ENCODE measurements around the gene GUCY2D. TPM values are rescaled to one million over a fixed set of nuclear protein-coding genes. Genes with fewer than 3 reads are reported as not detected.

Gene GUCY2D
- total and polyA plus RNA-seq, 2 donors from 2014 or later = 0.19 to 0.24 TPM

DNA sequence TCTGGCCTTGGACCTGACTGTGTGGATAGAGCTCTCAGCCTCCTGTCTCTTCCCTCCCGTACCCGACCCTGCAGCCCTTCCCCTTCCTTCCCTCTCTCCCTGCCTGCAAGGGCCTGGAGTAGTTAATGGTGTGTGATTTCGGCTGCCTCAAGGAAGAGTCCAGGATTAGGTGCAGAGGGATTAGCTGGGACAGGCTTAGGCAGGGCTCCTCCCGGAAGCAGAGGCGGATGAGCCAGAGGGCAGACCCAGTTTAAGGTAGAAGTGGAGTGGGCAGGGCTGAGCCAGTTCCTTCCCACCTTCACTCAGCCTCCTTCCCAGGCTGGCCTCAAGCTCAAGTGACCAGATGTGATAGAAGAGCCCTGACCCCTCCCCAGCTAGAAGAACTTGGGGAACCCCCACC, 16.8 kb downstream of the GUCY2D start:
- FAIRE-seq = no peak
- Histone ChIP-seq H3K9ac (ENCODE audit: low read length in 3 of 3) (no peak overlapping the region), H3K27ac (ENCODE audit: low read depth in 2 of 2, low read length in 2 of 2) (no peak overlapping the region), H3K27me3 (ENCODE audit: control insufficient read depth, insufficient read depth, low read length) (no peaks in the 10 kb centered on the region), H3K4me1 (ENCODE audit: control insufficient read depth in 2 of 3, insufficient read depth in 2 of 3, low read depth in 1 of 3, low read length in 3 of 3) (peaks cover 0 to 3% (median 0%) of the 10 kb centered on the region in 3 donors), H3K4me3 (ENCODE audit: low read length in 3 of 3) (no peak overlapping the region), H3K36me3 (ENCODE audit: control insufficient read depth in 2 of 3, insufficient read depth in 3 of 3, low read length in 3 of 3) (no peaks in the 10 kb centered on the region), H3K9me3 (ENCODE audit: control insufficient read depth in 2 of 3, insufficient read depth in 1 of 3, low read length in 3 of 3) (no peaks in the 10 kb centered on the region)
- TF ChIP-seq, protein P1, sequence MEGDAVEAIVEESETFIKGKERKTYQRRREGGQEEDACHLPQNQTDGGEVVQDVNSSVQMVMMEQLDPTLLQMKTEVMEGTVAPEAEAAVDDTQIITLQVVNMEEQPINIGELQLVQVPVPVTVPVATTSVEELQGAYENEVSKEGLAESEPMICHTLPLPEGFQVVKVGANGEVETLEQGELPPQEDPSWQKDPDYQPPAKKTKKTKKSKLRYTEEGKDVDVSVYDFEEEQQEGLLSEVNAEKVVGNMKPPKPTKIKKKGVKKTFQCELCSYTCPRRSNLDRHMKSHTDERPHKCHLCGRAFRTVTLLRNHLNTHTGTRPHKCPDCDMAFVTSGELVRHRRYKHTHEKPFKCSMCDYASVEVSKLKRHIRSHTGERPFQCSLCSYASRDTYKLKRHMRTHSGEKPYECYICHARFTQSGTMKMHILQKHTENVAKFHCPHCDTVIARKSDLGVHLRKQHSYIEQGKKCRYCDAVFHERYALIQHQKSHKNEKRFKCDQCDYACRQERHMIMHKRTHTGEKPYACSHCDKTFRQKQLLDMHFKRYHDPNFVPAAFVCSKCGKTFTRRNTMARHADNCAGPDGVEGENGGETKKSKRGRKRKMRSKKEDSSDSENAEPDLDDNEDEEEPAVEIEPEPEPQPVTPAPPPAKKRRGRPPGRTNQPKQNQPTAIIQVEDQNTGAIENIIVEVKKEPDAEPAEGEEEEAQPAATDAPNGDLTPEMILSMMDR (IDR thresholded peaks at IDR 0.05; ENCODE audit: borderline replicate concordance, extremely low read depth, insufficient read depth) = no peak
- peak in 1 of 5 donors; percentile 29 for DNase-seq
- intact Hi-C loops (cut with DNase I) = no loop called here

DNA sequence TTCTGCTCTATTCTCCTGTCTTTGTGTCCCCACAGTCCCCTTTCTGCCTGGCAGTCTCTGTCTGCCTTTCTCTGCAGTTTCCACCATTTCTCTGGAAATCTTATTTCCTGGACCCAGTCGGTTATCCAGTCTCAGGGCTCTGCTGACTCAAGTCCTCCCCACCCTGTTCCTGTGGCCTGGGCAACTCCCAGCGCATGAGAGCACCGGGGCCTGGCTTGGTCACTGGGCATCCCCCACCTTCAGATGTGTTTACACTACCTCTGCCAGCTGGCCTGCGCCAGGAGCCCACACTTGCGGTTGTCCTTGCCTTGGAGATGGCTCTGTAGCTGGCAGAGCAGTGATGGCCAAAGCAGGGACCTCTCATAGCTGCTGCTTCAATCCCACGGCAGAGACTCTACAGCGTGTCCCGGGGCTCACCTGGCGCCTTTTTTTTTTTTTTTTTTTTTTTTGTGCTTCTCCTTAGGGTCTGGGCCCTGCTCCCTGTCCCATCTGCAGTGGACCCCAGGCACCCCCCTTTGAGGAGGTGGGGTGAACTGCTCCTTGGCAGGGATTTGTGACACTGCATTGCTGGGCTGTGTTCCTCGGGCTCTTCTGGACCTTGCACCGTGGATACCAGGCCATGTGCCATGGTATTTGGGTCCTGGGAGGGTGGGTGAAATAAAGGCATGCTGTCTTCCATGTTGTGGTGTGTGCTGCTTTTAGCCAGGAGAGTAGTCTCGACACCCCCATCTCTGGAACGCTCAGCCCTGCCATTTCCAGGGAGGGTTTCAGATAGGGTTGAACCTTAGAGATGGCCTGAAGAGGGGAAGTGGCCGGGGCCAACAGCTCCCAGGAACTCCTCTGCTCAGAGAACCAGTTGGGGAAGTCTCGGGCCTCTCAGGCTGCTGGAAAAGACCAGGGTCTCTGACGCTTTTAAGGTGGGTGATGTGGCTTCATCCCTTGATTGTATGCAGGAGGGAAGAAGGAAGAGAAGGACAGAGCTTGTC, 17.5 kb downstream of the GUCY2D start:
- H3K36me3 ChIP-seq (ENCODE audit: control insufficient read depth in 2 of 3, insufficient read depth in 3 of 3, low read length in 3 of 3) = no peaks in the 10 kb centered on the region
- intact Hi-C loops (cut with DNase I) = no loop called here
- H3K9me3 ChIP-seq (ENCODE audit: control insufficient read depth in 2 of 3, insufficient read depth in 1 of 3, low read length in 3 of 3) = no peaks in the 10 kb centered on the region
- TF ChIP-seq, protein P1 (IDR thresholded peaks at IDR 0.05; ENCODE audit: borderline replicate concordance, extremely low read depth, insufficient read depth) = no peak
- peak in 1 of 5 donors; percentile 78 for DNase-seq
- H3K27ac ChIP-seq (ENCODE audit: low read depth in 2 of 2, low read length in 2 of 2) = no peak overlapping the region
- no peak for FAIRE-seq
- peaks cover 0 to 3% (median 0%) of the 10 kb centered on the region in 3 donors for H3K4me1 ChIP-seq (ENCODE audit: control insufficient read depth in 2 of 3, insufficient read depth in 2 of 3, low read depth in 1 of 3, low read length in 3 of 3)
- no peaks in the 10 kb centered on the region for H3K27me3 ChIP-seq (ENCODE audit: control insufficient read depth, insufficient read depth, low read length)
- H3K9ac ChIP-seq (ENCODE audit: low read length in 3 of 3) = no peak overlapping the region
- no peak overlapping the region for H3K4me3 ChIP-seq (ENCODE audit: low read length in 3 of 3)

DNA sequence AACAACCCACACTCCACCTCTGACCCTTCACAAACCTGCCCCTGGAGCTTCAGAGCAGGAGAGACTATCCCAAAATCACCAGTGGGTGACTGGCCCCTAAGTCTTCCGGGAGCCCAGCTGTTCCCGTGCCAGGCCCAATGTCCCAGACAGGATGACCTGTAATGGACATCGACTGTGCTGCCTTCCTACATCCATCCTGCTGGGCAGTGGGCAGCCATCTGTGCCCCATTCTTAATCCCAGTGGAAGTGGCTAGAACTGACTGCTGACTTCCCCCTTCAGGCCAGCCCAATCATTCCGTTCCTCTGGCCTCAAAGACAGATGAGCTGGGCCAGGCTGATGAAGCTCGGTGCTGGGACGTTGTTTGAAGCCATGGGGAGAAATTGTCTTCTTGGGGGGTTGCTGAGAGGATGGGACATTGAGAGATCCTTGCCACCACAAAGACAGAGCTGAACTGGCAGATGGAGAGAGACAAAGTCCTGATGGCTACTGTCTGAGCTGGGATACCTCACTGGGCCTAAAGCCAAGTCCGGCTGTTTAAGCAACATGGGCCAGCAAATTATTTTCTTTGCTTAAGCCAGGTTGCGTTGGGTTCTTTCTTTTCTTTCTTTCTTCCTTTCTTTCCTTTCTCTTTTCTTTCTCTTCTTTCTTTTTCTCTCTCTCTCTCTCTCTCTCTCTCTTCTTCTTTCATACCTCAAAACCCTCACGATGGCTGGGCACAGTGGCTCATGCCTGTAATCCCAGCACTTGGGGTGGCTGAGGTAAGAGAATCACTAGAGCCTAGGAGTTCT, 18.6 kb downstream of the GUCY2D start:
- H3K27ac ChIP-seq (ENCODE audit: low read depth in 2 of 2, low read length in 2 of 2) = no peak overlapping the region
- no peak for FAIRE-seq
- peak in 1 of 5 donors; percentile 41 for DNase-seq

More for the DNA sequence above, 18.6 kb downstream of the GUCY2D start:
- Histone ChIP-seq H3K27me3 (ENCODE audit: control insufficient read depth, insufficient read depth, low read length) (no peaks in the 10 kb centered on the region), H3K4me3 (ENCODE audit: low read length in 3 of 3) (no peak overlapping the region), H3K4me1 (ENCODE audit: control insufficient read depth in 2 of 3, insufficient read depth in 2 of 3, low read depth in 1 of 3, low read length in 3 of 3) (peaks cover 0 to 3% (median 0%) of the 10 kb centered on the region in 3 donors), H3K9ac (ENCODE audit: low read length in 3 of 3) (no peak overlapping the region), H3K9me3 (ENCODE audit: control insufficient read depth in 2 of 3, insufficient read depth in 1 of 3, low read length in 3 of 3) (no peaks in the 10 kb centered on the region), H3K36me3 (ENCODE audit: control insufficient read depth in 2 of 3, insufficient read depth in 3 of 3, low read length in 3 of 3) (no peaks in the 10 kb centered on the region)
- TF ChIP-seq, protein P1 (IDR thresholded peaks at IDR 0.05; ENCODE audit: borderline replicate concordance, extremely low read depth, insufficient read depth) = no peak
- intact Hi-C loops (cut with DNase I) = no loop called here

Data from kidney (tissue), 14 donors.